ENCODE measurements around the gene FAM25C. TPM values are rescaled to one million over a fixed set of nuclear protein-coding genes. Genes with fewer than 3 reads are reported as not detected.
"Not testable (repeated sequence)": the region's sequence is repeated elsewhere in the genome, so short reads cannot be mapped to it uniquely, and the experiment has no call there.

Gene FAM25C
- total and polyA plus RNA-seq, 8 donors = not detected

DNA sequence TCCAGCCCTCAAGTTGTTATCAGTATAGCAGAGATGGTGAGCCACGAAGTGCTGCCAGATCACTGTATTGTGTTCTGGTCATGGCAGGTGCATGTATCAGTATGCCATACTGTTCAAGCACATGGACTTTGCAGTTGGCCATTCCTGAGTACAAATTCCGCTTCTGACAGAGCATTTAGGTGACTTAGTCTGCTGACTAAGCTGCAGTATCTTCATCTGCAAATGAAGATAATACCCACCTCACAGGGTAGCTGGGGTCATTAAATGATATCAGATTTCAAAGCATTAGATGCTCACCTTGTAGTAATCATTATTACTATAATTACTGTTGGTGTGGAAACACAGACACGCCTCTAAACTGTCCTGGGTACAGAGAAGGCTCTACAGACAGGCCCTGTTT, 24.2 kb downstream of the FAM25C start:
- H3K27me3 ChIP-seq; DNase-seq; ATAC-seq; FAIRE-seq; H3K4me1 ChIP-seq; H3K27ac ChIP-seq; H3K9me3 ChIP-seq; H3K4me3 ChIP-seq; intact Hi-C loops (cut with DNase I); H3K36me3 ChIP-seq: not testable (repeated sequence)
- 73 to 81% methylated on average over 2 of the region's 3 CpGs for WGBS, 2 donors

DNA sequence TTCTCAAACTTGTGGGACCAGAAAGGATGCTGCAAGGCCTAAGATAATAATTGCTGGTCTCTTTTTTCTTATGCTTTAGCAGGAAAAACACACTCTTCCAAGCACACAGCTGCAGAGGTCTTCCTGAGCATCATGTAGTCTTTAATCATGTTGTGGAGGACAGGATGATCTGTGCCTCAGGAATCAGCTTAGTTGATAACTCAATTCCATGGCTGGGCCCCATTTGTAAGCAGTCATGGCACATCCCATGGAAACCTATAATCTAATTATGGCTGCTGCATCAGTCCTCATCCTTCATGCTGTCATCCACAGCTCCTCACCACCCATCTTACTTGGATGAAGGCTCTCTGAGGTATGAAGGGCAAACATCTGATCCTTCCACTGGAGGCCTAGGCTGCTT, 26.5 kb downstream of the FAM25C start:
- FAIRE-seq; intact Hi-C loops (cut with DNase I): not testable (repeated sequence)

DNA sequence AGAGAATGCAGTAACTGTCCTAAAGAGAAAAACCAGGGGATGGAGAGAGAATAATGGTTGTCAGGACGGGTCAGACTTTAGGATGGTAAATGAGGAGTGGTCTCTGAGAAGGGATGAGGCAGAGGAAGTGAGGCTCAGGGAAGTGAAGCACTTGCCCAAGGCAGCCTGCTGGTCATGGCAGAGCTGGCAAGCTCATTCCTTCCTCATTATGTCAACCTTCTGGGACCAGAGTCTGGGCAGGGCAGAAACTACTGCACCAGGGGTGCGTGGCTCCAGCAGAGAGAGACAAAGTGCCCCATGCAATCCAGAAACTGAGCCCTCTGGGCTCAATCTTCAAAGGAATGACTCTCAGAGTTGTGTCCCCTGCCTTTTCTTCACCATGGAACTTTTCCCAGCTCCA, 27.5 kb downstream of the FAM25C start:
- FAIRE-seq, H3K27ac ChIP-seq: not testable (repeated sequence)
- 100% methylated on average over 1 of the region's 2 CpGs; no CpG with 5 or more reads in 1 of the 2 donors for WGBS, 2 donors

More for the DNA sequence above, 26.5 kb downstream of the FAM25C start:
- not testable (repeated sequence) for DNase-seq, H3K4me3 ChIP-seq, H3K9me3 ChIP-seq, ATAC-seq, H3K36me3 ChIP-seq, H3K27ac ChIP-seq, H3K4me1 ChIP-seq, H3K27me3 ChIP-seq

GRCh38 chr10:47971598-47971997, 28.0 kb downstream of the FAM25C start:
- H3K4me3 ChIP-seq; H3K36me3 ChIP-seq; DNase-seq; H3K9me3 ChIP-seq; FAIRE-seq; H3K4me1 ChIP-seq; H3K27ac ChIP-seq; H3K27me3 ChIP-seq; intact Hi-C loops (cut with DNase I): not testable (repeated sequence)
- ATAC-seq = peak in 1 of 4 donors; percentile 64
- WGBS, 2 donors = no CpG with 5 or more reads among the region's 5 CpGs

More for the DNA sequence above, 27.5 kb downstream of the FAM25C start:
- H3K4me3 ChIP-seq; H3K4me1 ChIP-seq; H3K36me3 ChIP-seq; DNase-seq; intact Hi-C loops (cut with DNase I); H3K27me3 ChIP-seq; H3K9me3 ChIP-seq; ATAC-seq: not testable (repeated sequence)

- 72 to 85% methylated on average over 3 of the region's 3 CpGs for WGBS, 2 donors
- intact Hi-C loops (cut with DNase I); FAIRE-seq; H3K27ac ChIP-seq; DNase-seq; H3K36me3 ChIP-seq; H3K4me1 ChIP-seq; H3K27me3 ChIP-seq; H3K4me3 ChIP-seq; ATAC-seq; H3K9me3 ChIP-seq: not testable (repeated sequence)
These were observed 29.5 kb downstream of the FAM25C start for GRCh38 chr10:47970047-47970446.

DNA sequence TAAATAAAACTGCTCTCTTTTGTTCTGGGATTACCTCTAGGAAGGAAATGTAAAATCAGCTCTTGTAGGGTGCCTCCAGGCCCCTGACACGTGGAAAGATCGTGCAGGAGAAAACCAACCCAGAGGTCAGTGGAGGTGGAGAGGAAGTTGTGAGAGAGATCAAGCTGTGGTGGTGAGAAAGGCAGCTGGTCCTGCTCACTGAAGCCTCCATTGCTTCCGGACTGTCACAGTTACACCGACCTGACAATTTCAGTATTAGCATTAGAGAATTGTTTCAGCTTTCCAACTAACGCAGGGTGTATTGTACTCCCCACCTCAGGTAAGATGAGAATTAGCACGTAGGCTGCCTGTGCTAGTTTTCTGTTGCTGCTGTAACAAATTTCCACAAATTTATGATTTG, 30.6 kb downstream of the FAM25C start:
- WGBS, 2 donors = 86 to 92% methylated on average over 4 of the region's 6 CpGs
- intact Hi-C loops (cut with DNase I); H3K27me3 ChIP-seq; H3K9me3 ChIP-seq; H3K4me1 ChIP-seq; FAIRE-seq; H3K36me3 ChIP-seq; ATAC-seq; H3K27ac ChIP-seq; H3K4me3 ChIP-seq; DNase-seq: not testable (repeated sequence)

DNA sequence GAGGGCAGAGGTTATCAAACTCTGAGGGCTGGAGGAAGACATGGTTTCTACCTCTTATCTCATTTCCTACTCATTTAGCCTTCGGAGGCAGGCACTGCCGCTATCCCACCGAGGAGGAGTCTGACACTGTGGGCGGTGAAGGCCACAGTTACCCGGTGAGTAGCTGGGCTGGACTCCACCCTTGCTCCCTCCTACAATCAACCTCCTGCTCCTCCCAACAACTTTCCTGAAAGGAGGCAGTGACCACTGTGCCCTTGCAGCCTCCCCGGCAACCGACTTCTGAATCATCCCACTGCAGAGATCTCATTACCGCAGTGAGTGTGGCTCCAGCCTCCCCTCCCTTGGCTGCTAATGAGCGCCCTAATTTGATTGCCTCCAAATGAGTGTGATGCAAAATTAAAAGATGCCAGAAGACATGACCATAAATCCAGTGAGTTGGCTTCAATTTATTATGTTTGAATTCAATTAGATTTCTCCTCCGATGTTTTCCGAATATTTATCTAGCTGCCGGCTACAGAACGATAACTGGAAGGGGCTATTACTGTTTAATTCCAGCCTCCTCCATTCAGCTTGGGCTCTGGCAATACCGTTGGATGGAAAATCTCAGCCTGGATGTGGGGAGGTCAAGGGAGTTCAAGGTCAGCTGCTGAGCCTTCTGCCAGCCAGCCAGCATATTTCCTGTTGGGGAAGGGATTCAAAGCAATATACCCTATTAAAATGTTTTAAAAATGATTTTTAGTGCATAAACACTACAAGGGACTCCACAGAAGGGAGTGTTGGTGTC, 35.1 kb downstream of the FAM25C start:
- H3K9me3 ChIP-seq; FAIRE-seq; H3K27me3 ChIP-seq; intact Hi-C loops (cut with DNase I); H3K4me1 ChIP-seq; H3K36me3 ChIP-seq; DNase-seq; H3K27ac ChIP-seq; H3K4me3 ChIP-seq: not testable (repeated sequence)
- WGBS, 2 donors = 47 to 53% methylated on average over 5 of the region's 14 CpGs
- peak in 1 of 4 donors; percentile 37 for ATAC-seq

DNA sequence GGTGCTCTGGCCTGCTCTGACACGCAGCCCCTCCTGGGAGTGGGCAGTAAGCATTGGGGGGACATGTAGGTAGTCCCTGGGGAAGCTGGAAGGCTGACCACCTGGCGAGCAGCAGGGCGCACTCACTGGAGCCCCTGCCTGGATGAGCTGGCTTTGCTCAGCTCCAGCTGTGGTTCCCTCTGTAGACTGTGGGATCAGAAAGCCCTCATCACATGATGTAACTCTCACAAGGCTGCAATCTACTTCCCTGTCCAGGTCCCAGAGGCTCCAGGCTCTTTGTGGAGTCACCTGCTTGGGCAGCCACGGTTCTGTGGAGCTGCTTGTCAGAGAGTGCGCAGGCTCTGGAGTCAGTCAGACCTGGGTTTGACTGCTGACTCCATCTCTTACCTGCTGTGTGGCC, 36.8 kb downstream of the FAM25C start:
- ATAC-seq; H3K27ac ChIP-seq; H3K36me3 ChIP-seq; H3K4me3 ChIP-seq; H3K4me1 ChIP-seq; DNase-seq; H3K27me3 ChIP-seq; FAIRE-seq; intact Hi-C loops (cut with DNase I); H3K9me3 ChIP-seq: not testable (repeated sequence)
- no CpG with 5 or more reads among the region's 5 CpGs for WGBS, 2 donors

DNA sequence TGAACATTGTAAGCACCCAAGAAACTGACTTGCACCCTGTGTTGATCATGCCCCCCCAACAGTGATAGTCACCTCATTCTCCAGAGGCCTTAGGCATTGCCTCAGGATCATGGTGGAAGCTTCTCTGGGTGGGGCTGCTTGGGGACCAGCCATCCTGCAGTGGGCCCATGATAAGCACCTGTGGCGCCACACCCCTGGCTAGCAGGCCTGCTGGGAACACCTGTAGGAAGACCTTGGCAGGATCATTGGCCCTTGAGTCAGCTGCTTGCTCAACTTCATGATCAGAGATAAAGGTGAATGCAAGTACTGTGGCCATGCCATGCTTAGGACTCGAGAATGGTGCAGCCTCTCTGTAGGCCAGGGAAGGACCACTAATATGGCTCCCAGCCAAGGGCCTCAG, 38.9 kb downstream of the FAM25C start:
- no CpG with 5 or more reads among the region's 2 CpGs for WGBS, 2 donors
- DNase-seq; FAIRE-seq; H3K36me3 ChIP-seq; H3K27me3 ChIP-seq; H3K4me3 ChIP-seq; H3K9me3 ChIP-seq; intact Hi-C loops (cut with DNase I); H3K27ac ChIP-seq; H3K4me1 ChIP-seq: not testable (repeated sequence)
- ATAC-seq = peak in 1 of 4 donors; percentile 29

DNA sequence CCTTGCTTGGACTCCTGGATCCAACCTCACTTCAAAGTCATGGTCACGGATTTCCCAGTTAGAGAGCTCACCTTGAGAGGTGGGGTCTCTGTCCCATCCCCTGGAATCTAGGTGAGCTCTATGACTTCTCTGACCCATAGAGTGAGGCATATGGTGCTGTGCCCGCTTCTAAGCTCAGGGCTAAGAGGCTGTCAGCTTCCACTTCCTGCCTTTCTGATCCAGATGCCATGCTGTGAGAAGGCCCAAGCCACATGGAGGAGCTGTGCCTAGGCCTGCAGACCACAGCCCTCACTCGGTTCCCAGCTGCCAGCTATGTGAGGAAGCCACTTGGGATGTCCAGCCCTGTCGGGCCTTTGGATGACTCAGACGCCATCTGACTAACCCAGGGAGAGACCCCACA, 39.9 kb downstream of the FAM25C start:
- ATAC-seq; H3K4me1 ChIP-seq; intact Hi-C loops (cut with DNase I); H3K4me3 ChIP-seq; H3K27ac ChIP-seq; H3K9me3 ChIP-seq; DNase-seq; H3K36me3 ChIP-seq; H3K27me3 ChIP-seq; FAIRE-seq: not testable (repeated sequence)
- 89 to 92% methylated on average over 3 to 4 of the region's 5 CpGs for WGBS, 2 donors

DNA sequence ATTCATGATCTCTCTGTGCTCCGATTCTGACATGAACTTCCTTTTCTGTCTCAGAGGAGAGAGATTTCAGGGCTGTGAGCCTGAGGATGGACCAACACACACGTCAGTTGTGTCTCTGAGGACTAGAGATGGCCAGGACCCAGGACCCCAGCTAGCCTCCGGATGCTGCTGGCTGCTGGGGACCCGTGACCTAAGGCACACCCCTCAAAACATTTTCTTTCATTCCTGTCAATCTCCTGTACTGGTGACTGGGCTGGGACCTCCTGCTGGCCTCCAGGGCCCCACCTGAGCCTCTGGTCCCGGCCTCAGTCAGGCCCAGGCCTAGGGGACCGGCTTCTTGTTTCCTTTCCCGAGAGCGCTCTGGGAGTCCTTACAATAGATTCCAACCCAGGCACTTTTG, 42.4 kb downstream of the FAM25C start:
- H3K36me3 ChIP-seq; DNase-seq; ATAC-seq; H3K4me3 ChIP-seq; H3K27ac ChIP-seq; H3K4me1 ChIP-seq; intact Hi-C loops (cut with DNase I); H3K9me3 ChIP-seq; FAIRE-seq; H3K27me3 ChIP-seq: not testable (repeated sequence)
- WGBS, 2 donors = 76 to 86% methylated on average over 8 of the region's 8 CpGs

- H3K4me1 ChIP-seq; H3K27me3 ChIP-seq; FAIRE-seq; H3K4me3 ChIP-seq; ATAC-seq; H3K27ac ChIP-seq; intact Hi-C loops (cut with DNase I); H3K36me3 ChIP-seq; DNase-seq; H3K9me3 ChIP-seq: not testable (repeated sequence)
- 96 to 98% methylated on average over 1 of the region's 1 CpG for WGBS, 2 donors
These were observed 52.2 kb downstream of the FAM25C start for GRCh38 chr10:47947424-47947823.

Data from pancreas (tissue), 10 donors.